Small intestine (tissue), 7 donors: ENCODE results near the gene SLC6A1. TPM values are rescaled to one million over a fixed set of nuclear protein-coding genes. Genes with fewer than 3 reads are reported as not detected.
"Not testable (repeated sequence)": the region's sequence is repeated elsewhere in the genome, so short reads cannot be mapped to it uniquely, and the experiment has no call there.

Source experiments
- DNase-seq, 2 donors: peaks; one replicate each; pipeline versions ENCODE4 v3.0.0 to v3.0.0-alpha.2; 2013
- FAIRE-seq: peaks from 2 replicates; lab custom pipeline; 2012; peaks lifted over from hg19 to GRCh38; lab: Jason Lieb, UNC
- H3K27ac ChIP-seq, 3 donors: one replicate each; pipeline ENCODE4 v1.5.1; 2013; ENCODE audit warnings: low read length in 2 of 3, mild to moderate bottlenecking in 2 of 3, control low read depth in 1 of 3, inconsistent platforms in 1 of 3, low read depth in 1 of 3, moderate library complexity in 1 of 3
- H3K27me3 ChIP-seq, 3 donors: one replicate each; pipeline ENCODE4 v1.6.1; 2013; ENCODE audit warnings: low read length in 3 of 3, inconsistent platforms in 1 of 3; ENCODE audit not compliant: control insufficient read depth in 3 of 3, insufficient read depth in 3 of 3
- H3K36me3 ChIP-seq, 3 donors: one replicate each; pipeline ENCODE4 v1.6.1; 2013; ENCODE audit warnings: low read length in 3 of 3, inconsistent platforms in 1 of 3, low read depth in 1 of 3, mild to moderate bottlenecking in 1 of 3, moderate library complexity in 1 of 3; ENCODE audit not compliant: control insufficient read depth in 3 of 3, insufficient read depth in 2 of 3
- H3K4me1 ChIP-seq, 3 donors: one replicate each; pipeline ENCODE4 v1.6.1; 2013; ENCODE audit warnings: low read length in 2 of 3, inconsistent platforms in 1 of 3, low read depth in 1 of 3, mild to moderate bottlenecking in 1 of 3, moderate library complexity in 1 of 3; ENCODE audit not compliant: control insufficient read depth in 3 of 3, insufficient read depth in 2 of 3
- H3K4me3 ChIP-seq, 3 donors: one replicate each; pipeline ENCODE4 v1.5.1; 2013; ENCODE audit warnings: low read length in 3 of 3, control low read depth in 1 of 3, inconsistent platforms in 1 of 3, low read depth in 1 of 3, mild to moderate bottlenecking in 1 of 3, moderate library complexity in 1 of 3
- H3K9me3 ChIP-seq, 2 donors: one replicate each; pipeline ENCODE4 v1.6.1; 2013; ENCODE audit warnings: low read depth in 1 of 2, low read length in 1 of 2; ENCODE audit not compliant: control insufficient read depth in 2 of 2, insufficient read depth in 1 of 2
- WGBS, 3 donors: extraction: QIAGEN DNeasy Blood & Tissue Kit; methylation state at CpG; one replicate each; pipeline ENCODE4 v1.1.7; 2013; 5-methylcytosine and 5-hydroxymethylcytosine counted together
- polyA plus RNA-seq, 4 donors: library from polyadenylated mRNA; stranded (reverse) in 3 of 4; unstranded in 1 of 4; fragments of 200-250 nt in 3 of 4; fragments of 120-200 nt in 1 of 4; gene quantifications; one replicate each; pipeline versions ENCODE4 v1.2.1 to v1.2.3, GENCODE V29; 2013
- donor health status: healthy with polysubstance abuse.
- donor health status: control.
- donor health status: control.
- donor health status: Bipolar disorder and iron deficiency.
- donor health status: healthy.

Gene SLC6A1
- polyA plus RNA-seq, 4 donors = 0.27 to 0.72 TPM; not detected in 2

DNA sequence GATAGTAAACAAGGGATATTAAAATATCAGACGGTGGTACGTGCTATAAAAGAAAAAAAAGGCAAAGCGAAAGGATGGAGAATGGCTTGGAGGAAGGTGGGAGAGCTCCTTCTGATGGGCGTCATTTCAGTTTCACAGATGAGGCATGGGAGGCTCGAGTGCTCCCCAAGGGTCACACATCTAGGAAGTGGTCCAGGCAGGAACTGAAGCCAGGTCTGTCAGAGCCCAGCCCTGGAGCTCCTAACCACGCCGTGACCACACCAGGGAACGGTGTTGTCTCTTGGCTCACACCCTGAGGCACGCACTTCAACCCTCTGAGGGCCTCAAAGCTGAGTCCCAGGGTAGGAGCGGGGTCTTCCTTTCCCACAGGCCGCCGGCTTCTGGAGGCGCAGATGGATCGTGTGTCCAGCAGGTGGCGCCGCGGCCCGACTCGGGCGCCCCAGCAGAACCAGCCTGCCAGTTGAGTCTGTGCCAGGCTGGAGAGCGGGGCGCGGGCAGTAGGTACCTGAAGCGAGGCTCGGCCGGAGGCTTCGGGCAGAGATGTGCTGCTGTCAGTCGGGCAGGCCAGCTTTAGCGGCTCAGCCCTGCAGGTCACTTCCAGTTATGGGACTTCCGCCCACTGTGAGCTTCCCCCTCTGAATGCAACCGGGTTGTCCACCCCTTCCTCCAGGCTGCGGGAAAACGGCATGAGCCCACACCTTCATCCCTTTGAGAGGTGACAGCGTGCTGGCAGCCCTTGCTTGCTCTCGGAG, 68.1 kb downstream of the SLC6A1 start:
- Histone ChIP-seq H3K27ac (no peak overlapping the region), H3K4me1 (no peaks in the 10 kb centered on the region), H3K36me3 (no peaks in the 10 kb centered on the region), H3K4me3 (no peak overlapping the region), H3K27me3 (peaks cover 0 to 7% (median 0%) of the 10 kb centered on the region in 3 donors), H3K9me3 (peaks cover 0 to 4% of the 10 kb centered on the region in 2 donors)
- DNase-seq = peak; percentile 32 to 38
- no peak for FAIRE-seq
- 17 to 22% (median 22%) methylated on average over 33 to 35 of the region's 35 CpGs for WGBS, 3 donors

DNA sequence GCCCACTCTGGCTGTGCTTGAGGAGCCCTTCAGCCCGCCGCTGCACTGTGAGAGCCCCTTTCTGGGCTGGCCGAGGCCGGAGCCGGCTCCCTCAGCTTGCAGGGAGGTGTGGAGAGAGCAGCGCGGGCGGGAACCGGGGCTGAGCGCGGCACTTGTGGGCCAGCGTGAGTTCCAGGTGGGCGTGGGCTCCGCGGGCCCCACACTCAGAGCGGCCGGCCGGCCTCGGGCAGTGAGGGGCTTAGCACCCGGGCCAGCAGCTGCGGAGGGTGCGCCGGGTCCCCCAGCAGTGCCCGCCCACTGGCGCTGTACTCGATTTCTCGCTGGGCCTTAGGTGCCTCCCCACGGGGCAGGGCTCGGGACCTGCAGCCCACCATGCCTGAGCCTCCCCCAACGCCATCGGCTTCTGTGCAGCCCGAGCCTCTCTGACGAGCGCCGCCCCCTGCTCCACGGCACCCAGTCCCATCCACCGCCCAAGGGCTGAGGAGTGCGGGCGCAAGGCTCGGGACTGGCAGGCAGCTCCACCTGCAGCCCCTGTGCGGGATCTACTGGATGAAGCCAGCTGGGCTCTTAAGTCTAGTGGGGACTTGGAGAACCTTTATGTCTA, 68.8 kb downstream of the SLC6A1 start:
- DNase-seq, H3K27ac ChIP-seq, H3K9me3 ChIP-seq, FAIRE-seq, H3K36me3 ChIP-seq, H3K4me3 ChIP-seq, H3K27me3 ChIP-seq, H3K4me1 ChIP-seq: not testable (repeated sequence)
- 93% methylated on average over 31 to 41 of the region's 41 CpGs for WGBS, 3 donors

DNA sequence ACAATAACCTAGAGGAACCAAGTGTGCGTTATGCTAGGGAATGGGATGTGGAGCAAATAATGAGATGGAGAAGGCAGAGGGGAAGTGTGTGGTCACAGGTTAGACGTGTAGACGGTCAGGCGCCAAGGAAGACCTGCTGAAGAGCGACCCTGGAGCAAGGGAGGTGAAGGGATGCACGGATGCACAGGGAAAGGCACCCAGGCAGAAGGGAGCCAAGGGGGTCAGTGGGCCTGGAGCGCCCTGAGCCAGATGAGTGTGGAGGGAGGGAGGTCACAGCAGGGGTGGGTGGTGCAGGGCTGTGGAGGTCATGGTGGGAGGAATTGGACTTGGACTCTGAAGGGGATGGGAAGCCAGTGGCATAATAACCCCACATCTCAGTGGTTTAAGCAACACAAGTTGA, 70.2 kb downstream of the SLC6A1 start:
- DNase-seq (no peak), FAIRE-seq (no peak)
- no peaks in the 10 kb centered on the region for H3K4me1 ChIP-seq
- WGBS, 3 donors = 85 to 87% (median 86%) methylated on average over 7 of the region's 7 CpGs
- peaks cover 0 to 7% of the 10 kb centered on the region in 2 donors for H3K9me3 ChIP-seq
- peaks cover 0 to 7% (median 0%) of the 10 kb centered on the region in 3 donors for H3K27me3 ChIP-seq
- H3K27ac ChIP-seq = no peak overlapping the region
- H3K4me3 ChIP-seq = no peak overlapping the region
- no peaks in the 10 kb centered on the region for H3K36me3 ChIP-seq

- H3K4me1 ChIP-seq = no peaks in the 10 kb centered on the region
- no peak overlapping the region for H3K4me3 ChIP-seq
- DNase-seq = no peak
- 87 to 89% (median 87%) methylated on average over 23 to 26 of the region's 26 CpGs for WGBS, 3 donors
- peaks cover 0 to 12% of the 10 kb centered on the region in 2 donors for H3K9me3 ChIP-seq
- H3K27ac ChIP-seq = no peak overlapping the region
- FAIRE-seq = no peak
- peaks cover 0 to 2% (median 0%) of the 10 kb centered on the region in 3 donors for H3K27me3 ChIP-seq
- H3K36me3 ChIP-seq = no peaks in the 10 kb centered on the region
These were observed 78.7 kb downstream of the SLC6A1 start for GRCh38 chr3:11071096-11071755.

GRCh38 chr3:11072631-11073030, 80.1 kb downstream of the SLC6A1 start:
- no peak for FAIRE-seq

DNA sequence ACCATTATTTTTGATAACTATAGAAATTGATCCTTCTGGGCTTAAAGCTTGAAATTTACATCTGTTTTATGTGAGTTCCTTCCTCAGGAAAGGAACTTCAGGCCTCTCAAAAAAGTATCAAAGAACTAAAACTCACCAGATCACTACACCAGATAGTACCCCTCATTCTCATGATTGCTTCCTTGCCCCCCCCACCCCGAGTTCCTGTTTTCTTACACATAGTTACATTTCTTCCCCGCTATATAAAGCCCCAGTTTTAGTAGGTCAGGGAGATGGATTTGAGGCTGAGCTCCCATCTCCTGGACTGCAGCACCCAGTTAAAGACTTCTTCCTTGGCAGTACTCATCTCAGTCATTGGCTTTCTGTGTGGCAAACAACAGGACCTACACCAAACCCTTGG, 81.5 kb downstream of the SLC6A1 start:
- peaks cover 0 to 4% of the 10 kb centered on the region in 2 donors for H3K9me3 ChIP-seq
- H3K27me3 ChIP-seq = peaks cover 0 to 2% (median 0%) of the 10 kb centered on the region in 3 donors
- FAIRE-seq (no peak), DNase-seq (no peak)
- no peak overlapping the region for H3K27ac ChIP-seq
- H3K36me3 ChIP-seq = no peaks in the 10 kb centered on the region
- no peak overlapping the region for H3K4me3 ChIP-seq
- no peaks in the 10 kb centered on the region for H3K4me1 ChIP-seq
- WGBS, 3 donors = 61 to 65% (median 61%) methylated on average over 2 of the region's 2 CpGs

More at GRCh38 chr3:11072631-11073030, 80.1 kb downstream of the SLC6A1 start:
- 67 to 70% (median 69%) methylated on average over 5 of the region's 5 CpGs for WGBS, 3 donors
- Histone ChIP-seq H3K4me1 (no peaks in the 10 kb centered on the region), H3K27me3 (peaks cover 0 to 2% (median 0%) of the 10 kb centered on the region in 3 donors), H3K9me3 (peaks cover 0 to 10% of the 10 kb centered on the region in 2 donors), H3K27ac (no peak overlapping the region), H3K4me3 (no peak overlapping the region), H3K36me3 (no peaks in the 10 kb centered on the region)
- no peak for DNase-seq

DNA sequence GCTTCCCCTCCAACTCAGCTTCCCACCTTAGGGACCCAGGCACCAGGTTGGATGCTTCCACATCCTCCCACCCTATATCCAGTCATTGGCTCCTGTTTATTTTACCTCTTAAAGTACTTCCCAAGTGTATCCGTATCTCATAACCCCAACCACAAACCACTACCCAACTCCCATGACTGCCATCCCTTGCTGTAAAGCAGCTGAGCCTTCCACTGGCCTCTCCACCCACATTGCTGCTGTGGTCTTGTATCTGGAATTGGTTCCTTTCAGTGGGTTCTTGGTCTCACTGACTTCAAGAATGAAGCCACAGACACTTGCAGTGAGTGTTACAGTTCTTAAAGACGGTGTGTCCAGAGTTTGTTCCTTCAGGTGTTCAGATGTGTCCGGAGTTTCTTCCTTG, 81.9 kb downstream of the SLC6A1 start:
- no peaks in the 10 kb centered on the region for H3K4me1 ChIP-seq
- H3K36me3 ChIP-seq = no peaks in the 10 kb centered on the region
- no peak overlapping the region for H3K4me3 ChIP-seq
- H3K27me3 ChIP-seq = peaks cover 0 to 2% (median 0%) of the 10 kb centered on the region in 3 donors
- no peak for DNase-seq
- 73 to 90% (median 81%) methylated on average over 3 of the region's 3 CpGs for WGBS, 3 donors
- H3K9me3 ChIP-seq = peaks cover 0 to 4% of the 10 kb centered on the region in 2 donors
- no peak overlapping the region for H3K27ac ChIP-seq
- no peak for FAIRE-seq

DNA sequence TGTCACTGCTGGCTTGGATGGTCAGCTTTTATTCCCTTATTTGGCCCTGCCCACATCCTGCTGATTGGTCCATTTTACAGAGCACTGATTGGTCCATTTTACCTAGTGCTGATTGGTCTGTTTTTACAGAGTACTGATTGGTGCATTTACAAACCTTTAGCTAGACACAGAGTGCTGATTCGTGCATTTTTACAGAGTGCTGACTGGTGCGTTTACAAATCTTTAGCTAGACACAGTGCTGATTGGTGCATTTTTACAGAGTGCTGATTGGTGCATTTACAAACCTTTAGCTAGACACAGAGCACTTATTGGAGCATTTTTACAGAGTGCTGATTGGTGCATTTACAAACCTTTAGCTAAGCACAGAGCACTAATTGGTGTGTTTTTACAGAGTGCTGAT, 82.6 kb downstream of the SLC6A1 start:
- not testable (repeated sequence) for H3K27me3 ChIP-seq, H3K4me3 ChIP-seq, FAIRE-seq, H3K9me3 ChIP-seq, H3K4me1 ChIP-seq, H3K36me3 ChIP-seq, H3K27ac ChIP-seq, DNase-seq
- 88 to 94% (median 92%) methylated on average over 2 of the region's 2 CpGs for WGBS, 3 donors
